SKM-1 (cell line): ENCODE measurements around the gene CLCN3.
"Not testable (repeated sequence)": the region's sequence is repeated elsewhere in the genome, so short reads cannot be mapped to it uniquely, and the experiment has no call there.

ENCODE experiments used
- DNase-seq: peaks from one replicate; lab custom pipeline; 2025; ENCODE audit not compliant: unreplicated experiment; lab: John Stamatoyannopoulos, UW

CLCN3 gene

GRCh38 chr4:169771556-169772080, 151.2 kb downstream of the CLCN3 start:
- DNase-seq, result not testable (repeated sequence)
